Endothelial cell of umbilical vein (primary cell): ENCODE data around the gene CD109. TPM values are rescaled to one million over a fixed set of nuclear protein-coding genes. Genes with fewer than 3 reads are reported as not detected.
"Not testable (repeated sequence)": the region's sequence is repeated elsewhere in the genome, so short reads cannot be mapped to it uniquely, and the experiment has no call there.

ENCODE experiments used
- BruUV-seq: library from RNA; stranded (reverse); fragments of 400-500 nt; replicated peaks from 2 replicates; lab custom pipeline; 2021; lab: Mats Ljungman, UMichigan
- CTCF ChIA-PET: fragments of 300-600, 350-600 bp; sonication (Branson Sonifier 250); formaldehyde crosslinking; loops from one replicate; lab custom pipeline; 2021; ENCODE audit warnings: antibody characterized with exemption, inconsistent platforms; lab: Charles Lee
- POLR2A ChIA-PET: fragments of 300-600, 350-600 bp; sonication (Branson Sonifier 250); formaldehyde crosslinking; loops from one replicate; lab custom pipeline; 2021; ENCODE audit warnings: antibody characterized with exemption, inconsistent platforms; lab: Charles Lee
- DNase-seq: peaks from one replicate; pipeline ENCODE4 v3.0.0-alpha.2; 2011; ENCODE audit warnings: low read depth, low spot score
- FAIRE-seq: peaks from 2 replicates; lab custom pipeline; 2011; peaks lifted over from hg19 to GRCh38; lab: Jason Lieb, UNC
- H2AFZ ChIP-seq: 2 replicates; pipeline ENCODE4 v1.6.0; 2012; ENCODE audit warnings: low read depth, low read length, control low read depth, inconsistent platforms
- H3K27ac ChIP-seq: 2 replicates; pipeline ENCODE4 v1.5.1; 2011; ENCODE audit warnings: low read depth, mild to moderate bottlenecking, control low read depth, low read length, moderate library complexity; ENCODE audit not compliant: insufficient read depth
- H3K27me3 ChIP-seq, 2 experiments: 2 replicates each; pipeline versions ENCODE4 v1.6.0 to v1.6.1; 2011; ENCODE audit warnings: low read length in 2 of 2, mixed read lengths in 1 of 2; ENCODE audit not compliant: control insufficient read depth in 2 of 2, insufficient read depth in 2 of 2
- H3K36me3 ChIP-seq, 2 experiments: 2 replicates in 1 of 2; 3 replicates in 1 of 2; pipeline ENCODE4 v1.5.1; 2011; ENCODE audit warnings: low read length in 2 of 2, mild to moderate bottlenecking in 1 of 2, moderate library complexity in 1 of 2; ENCODE audit not compliant: control insufficient read depth in 2 of 2, insufficient read depth in 2 of 2; ENCODE audit errors: extremely low read depth in 1 of 2
- H3K4me1 ChIP-seq: 3 replicates; pipeline ENCODE4 v1.5.1; 2011; ENCODE audit warnings: mild to moderate bottlenecking, low read length; ENCODE audit not compliant: control insufficient read depth, insufficient read depth; ENCODE audit errors: extremely low read depth
- H3K4me2 ChIP-seq: 2 replicates; pipeline ENCODE4 v1.6.1; 2011; ENCODE audit warnings: low read length, control low read depth, mixed read lengths; ENCODE audit not compliant: insufficient read depth
- H3K4me3 ChIP-seq, 3 experiments: fragments of 200-600 bp in 1 of 3; sonication (generic), shearing (Covaris generic) in 1 of 3; replicated peaks in 1 of 3; 2 replicates each; pipeline ENCODE4 v1.5.1; 2011 to 2016; ENCODE audit warnings: control low read depth in 3 of 3, low read length in 3 of 3, mild to moderate bottlenecking in 2 of 3, inconsistent platforms in 1 of 3, low read depth in 1 of 3, moderate library complexity in 1 of 3; ENCODE audit not compliant: insufficient read depth in 1 of 3
- H3K79me2 ChIP-seq: 2 replicates; pipeline ENCODE4 v1.6.0; 2012; ENCODE audit warnings: low read length, inconsistent platforms; ENCODE audit not compliant: control insufficient read depth, insufficient read depth
- H3K9ac ChIP-seq: replicated peaks from 2 replicates; pipeline ENCODE3; 2011; ENCODE audit warnings: low read length, control low read depth; ENCODE audit not compliant: insufficient read depth; ENCODE audit errors: extremely low read depth
- H3K9me1 ChIP-seq: replicated peaks from 3 replicates; pipeline ENCODE4 v1.6.0; 2011; ENCODE audit warnings: mild to moderate bottlenecking, low read length; ENCODE audit not compliant: control insufficient read depth, insufficient read depth; ENCODE audit errors: extremely low read depth
- H3K9me3 ChIP-seq: replicated peaks from 2 replicates; pipeline ENCODE4 v1.5.1; 2012; ENCODE audit warnings: low read length, inconsistent platforms; ENCODE audit not compliant: control insufficient read depth, insufficient read depth
- H4K20me1 ChIP-seq: replicated peaks from 2 replicates; pipeline ENCODE3; 2011; ENCODE audit warnings: mild to moderate bottlenecking, low read length; ENCODE audit not compliant: control insufficient read depth, insufficient read depth; ENCODE audit errors: extremely low read depth
- CTCF ChIP-seq, 2 donors: IDR thresholded peaks; 1 replicate in 1 of 2; 2 replicates in 1 of 2; pipeline ENCODE4 v1.5.1; 2011; ENCODE audit warnings: low read length in 2 of 2, mild to moderate bottlenecking in 2 of 2, moderate library complexity in 2 of 2, control low read depth in 1 of 2, inconsistent platforms in 1 of 2, low read depth in 1 of 2; ENCODE audit not compliant: insufficient read depth in 1 of 2; ENCODE audit errors: extremely low read depth in 1 of 2
- EZH2 ChIP-seq: IDR thresholded peaks from 2 replicates; pipeline ENCODE4 v1.6.1; 2012; ENCODE audit warnings: borderline replicate concordance, low read depth, mild to moderate bottlenecking, moderate library complexity, low read length, inconsistent platforms; ENCODE audit not compliant: severe bottlenecking
- FOS ChIP-seq: IDR thresholded peaks from 2 replicates; pipeline ENCODE4 v1.6.1; 2011; ENCODE audit warnings: mild to moderate bottlenecking, low read length, moderate library complexity, borderline replicate concordance; ENCODE audit not compliant: insufficient read depth
- GATA2 ChIP-seq: IDR thresholded peaks from 2 replicates; pipeline ENCODE4 v1.7.0; 2011; ENCODE audit warnings: low read depth, mild to moderate bottlenecking, moderate library complexity, mixed read lengths, low read length; ENCODE audit not compliant: insufficient read length, insufficient read depth
- JUN ChIP-seq: IDR thresholded peaks from 2 replicates; pipeline ENCODE4 v1.6.1; 2011; ENCODE audit warnings: borderline replicate concordance, low read depth; ENCODE audit not compliant: insufficient read length, insufficient read depth
- MYC ChIP-seq: IDR thresholded peaks from one replicate; pipeline ENCODE4 v1.6.1; 2011; ENCODE audit warnings: mild to moderate bottlenecking, low read depth, low read length
- POLR2A ChIP-seq: IDR thresholded peaks from 2 replicates; pipeline ENCODE4 v1.6.1; 2012; ENCODE audit warnings: low read depth, mild to moderate bottlenecking, control low read depth, low read length
- POLR2AphosphoS5 ChIP-seq: IDR thresholded peaks from 2 replicates; pipeline ENCODE4 v1.6.1; 2012; ENCODE audit warnings: low read depth, mild to moderate bottlenecking, control low read depth, low read length, moderate library complexity; ENCODE audit not compliant: insufficient read depth
- dilution Hi-C: fragments of 300-500 bp; cut with MboI; formaldehyde crosslinking; loops from one replicate; pipeline ENCODE4 v1.15.0; 2019; ENCODE audit warnings: low sequenced_read_pairs; ENCODE audit not compliant: extremely low pct_ligation_motif_present
- intact Hi-C: fragments of 100-400 bp; cut with micrococcal nuclease; formaldehyde crosslinking; loops from one replicate; pipeline ENCODE4 v1.10.0; 2022
- polyA plus RNA-seq, 4 experiments: library from polyadenylated mRNA; depleted of rRNA in 3 of 4; stranded (reverse) in 3 of 4; unstranded in 1 of 4; fragments of >200 nt; gene quantifications; 2 replicates each; pipeline versions ENCODE4 v1.2.1 to v1.2.3, GENCODE V29; 2011 to 2012; ENCODE audit warnings: missing spikeins in 1 of 4
- total RNA-seq: library from RNA; stranded (reverse); gene quantifications from 2 replicates; pipeline ENCODE4 v1.2.3, GENCODE V29; 2021
- TF ChIP-seq, protein P1 (sequence below): IDR thresholded peaks from 2 replicates; pipeline ENCODE4 v1.6.1; 2011; ENCODE audit not compliant: insufficient read depth, insufficient read length

The CD109 gene
- total and polyA plus RNA-seq, 2 donors (not counting 3 experiments of a cell fraction or from before 2014, with no cell fraction given) = 33.9 to 107 TPM

- H3K27me3 ChIP-seq, H3K9me3 ChIP-seq, H3K4me3 ChIP-seq, BruUV-seq, H3K27ac ChIP-seq, dilution Hi-C loops, DNase-seq, FAIRE-seq, H2AFZ ChIP-seq, H3K4me2 ChIP-seq, H3K79me2 ChIP-seq, H3K9ac ChIP-seq, H3K36me3 ChIP-seq, H4K20me1 ChIP-seq, POLR2A ChIA-PET, H3K9me1 ChIP-seq, CTCF ChIA-PET, intact Hi-C loops: not testable (repeated sequence)
- H3K4me1 ChIP-seq = peaks cover 18% of the 10 kb centered on the region
Measured at GRCh38 chr6:73805982-73806381, 110.0 kb downstream of the CD109 start.

DNA sequence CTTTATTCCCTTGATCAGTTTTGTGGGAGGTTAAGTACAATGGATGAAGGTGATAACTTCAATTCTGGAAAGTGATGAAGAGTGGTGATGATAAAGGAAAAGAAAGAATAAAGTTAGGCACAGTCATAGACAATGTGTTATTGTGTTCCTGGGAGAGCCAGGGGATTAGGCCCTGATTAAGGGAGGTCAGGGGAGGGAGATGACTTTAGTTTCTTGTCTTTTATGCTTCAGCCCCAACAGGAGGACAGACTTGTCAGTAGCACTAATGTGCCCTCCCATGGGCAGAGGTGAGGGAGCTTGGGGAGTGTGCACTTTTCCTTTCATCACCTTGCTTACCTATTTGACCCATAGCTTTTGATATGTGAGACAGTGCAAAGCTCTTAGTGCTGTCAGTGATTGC lies 115.7 kb downstream of the CD109 start:
- H3K9me1 ChIP-seq = no peaks in the 10 kb centered on the region
- no peaks in the 10 kb centered on the region for H3K9me3 ChIP-seq
- ChIA-PET CTCF (interaction anchor here (0.7 kb wide), 1 partner anchor 1397 kb away, joined by 3 read pairs; no protein-coding TSS in a partner anchor), POLR2A (no interaction called here)
- no peaks in the 10 kb centered on the region for H4K20me1 ChIP-seq
- no peak overlapping the region for H3K4me2 ChIP-seq
- no peaks in the 10 kb centered on the region for H3K4me1 ChIP-seq
- dilution Hi-C loops = no loop called here
- FAIRE-seq (no peak), DNase-seq (no peak)
- no peaks in the 10 kb centered on the region for H3K79me2 ChIP-seq
- H3K4me3 ChIP-seq = no peak overlapping the region
- H3K27me3 ChIP-seq = no peaks in the 10 kb centered on the region
- intact Hi-C loops = no loop called here
- peaks cover 0 to 9% of the 10 kb centered on the region in 2 experiments for H3K36me3 ChIP-seq
- no peak overlapping the region for H3K27ac ChIP-seq
- BruUV-seq = no TSS peak
- TF ChIP-seq MYC (no peak), CTCF (IDR thresholded peaks at IDR 0.05; ENCODE audit: extremely low read depth in 1 of 2, insufficient read depth in 1 of 2, low read depth in 1 of 2, low read length in 2 of 2) (no peak), POLR2AphosphoS5 (no peak), POLR2A (no peak), EZH2 (no peak), JUN (no peak), FOS (no peak), GATA2 (no peak)
- TF ChIP-seq, protein P1, sequence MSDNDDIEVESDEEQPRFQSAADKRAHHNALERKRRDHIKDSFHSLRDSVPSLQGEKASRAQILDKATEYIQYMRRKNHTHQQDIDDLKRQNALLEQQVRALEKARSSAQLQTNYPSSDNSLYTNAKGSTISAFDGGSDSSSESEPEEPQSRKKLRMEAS = no peak
- no peak overlapping the region for H3K9ac ChIP-seq
- H2AFZ ChIP-seq = no peak overlapping the region
